Activated T-helper 1 cell treated with anti-CD3 and anti-CD28 coated beads, Interleukin-2, amount 50 U/mL, for 16 hours (primary cell): Measurements from ENCODE around the gene CTCF.
A peak's percentile ranks its signal among the peaks of the same experiment; 100 is the strongest.
"Not testable (repeated sequence)": the region's sequence is repeated elsewhere in the genome, so short reads cannot be mapped to it uniquely, and the experiment has no call there.

Experiments used
- DNase-seq, 2 donors: peaks; one replicate each; pipeline ENCODE4 v3.0.0-alpha.2; 2020; ENCODE audit warnings: low read depth in 1 of 2, low spot score in 1 of 2

CTCF gene, protein sequence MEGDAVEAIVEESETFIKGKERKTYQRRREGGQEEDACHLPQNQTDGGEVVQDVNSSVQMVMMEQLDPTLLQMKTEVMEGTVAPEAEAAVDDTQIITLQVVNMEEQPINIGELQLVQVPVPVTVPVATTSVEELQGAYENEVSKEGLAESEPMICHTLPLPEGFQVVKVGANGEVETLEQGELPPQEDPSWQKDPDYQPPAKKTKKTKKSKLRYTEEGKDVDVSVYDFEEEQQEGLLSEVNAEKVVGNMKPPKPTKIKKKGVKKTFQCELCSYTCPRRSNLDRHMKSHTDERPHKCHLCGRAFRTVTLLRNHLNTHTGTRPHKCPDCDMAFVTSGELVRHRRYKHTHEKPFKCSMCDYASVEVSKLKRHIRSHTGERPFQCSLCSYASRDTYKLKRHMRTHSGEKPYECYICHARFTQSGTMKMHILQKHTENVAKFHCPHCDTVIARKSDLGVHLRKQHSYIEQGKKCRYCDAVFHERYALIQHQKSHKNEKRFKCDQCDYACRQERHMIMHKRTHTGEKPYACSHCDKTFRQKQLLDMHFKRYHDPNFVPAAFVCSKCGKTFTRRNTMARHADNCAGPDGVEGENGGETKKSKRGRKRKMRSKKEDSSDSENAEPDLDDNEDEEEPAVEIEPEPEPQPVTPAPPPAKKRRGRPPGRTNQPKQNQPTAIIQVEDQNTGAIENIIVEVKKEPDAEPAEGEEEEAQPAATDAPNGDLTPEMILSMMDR

DNA sequence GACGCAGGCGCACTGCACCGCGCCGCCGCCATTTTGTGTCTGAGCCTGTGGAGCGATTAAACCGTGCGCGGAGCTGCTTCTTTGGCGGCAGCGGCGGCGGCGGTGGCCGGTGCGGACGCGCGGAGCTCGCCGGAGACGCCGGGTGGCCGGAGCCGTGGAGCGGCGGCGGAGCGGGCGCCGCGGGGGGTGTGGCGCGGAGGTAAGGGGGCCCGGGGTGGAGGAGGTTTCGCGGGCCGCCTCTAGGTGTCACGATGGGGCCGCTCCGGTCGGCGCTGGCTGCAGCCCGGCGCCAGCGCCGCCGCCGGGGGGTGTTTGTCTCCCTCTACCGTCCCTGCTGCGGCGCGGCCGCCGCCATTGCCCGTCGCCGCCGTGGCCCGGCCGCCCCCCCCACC is at the start of gene CTCF:
CTCF (plus strand) TSS at position 1 of the 392 bp plus-strand sequence. CDS start 48,307 bp downstream, outside the sequence.
- DNase-seq = peak; percentile 56 to 81

DNA sequence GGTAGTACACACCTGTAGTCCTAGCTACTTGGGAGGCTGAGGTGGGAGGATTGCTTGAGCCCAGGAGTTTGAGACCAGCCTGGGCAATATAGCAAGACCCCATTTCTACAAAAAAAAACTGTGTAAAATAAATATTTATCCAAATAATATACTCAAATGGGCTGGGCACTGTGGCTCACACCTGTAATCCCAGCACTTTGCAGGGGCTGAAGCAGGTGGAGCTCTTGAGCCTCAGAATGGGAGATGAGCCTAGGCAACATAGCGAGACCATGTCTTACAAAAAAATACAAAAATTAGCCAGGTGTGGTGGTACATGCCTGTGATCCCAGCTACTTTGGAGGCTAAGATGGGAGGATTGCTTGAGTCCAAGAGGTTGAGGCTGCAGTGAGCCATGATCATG is 48.4 kb upstream of the CTCF start:
- DNase-seq = not testable (repeated sequence)

DNA sequence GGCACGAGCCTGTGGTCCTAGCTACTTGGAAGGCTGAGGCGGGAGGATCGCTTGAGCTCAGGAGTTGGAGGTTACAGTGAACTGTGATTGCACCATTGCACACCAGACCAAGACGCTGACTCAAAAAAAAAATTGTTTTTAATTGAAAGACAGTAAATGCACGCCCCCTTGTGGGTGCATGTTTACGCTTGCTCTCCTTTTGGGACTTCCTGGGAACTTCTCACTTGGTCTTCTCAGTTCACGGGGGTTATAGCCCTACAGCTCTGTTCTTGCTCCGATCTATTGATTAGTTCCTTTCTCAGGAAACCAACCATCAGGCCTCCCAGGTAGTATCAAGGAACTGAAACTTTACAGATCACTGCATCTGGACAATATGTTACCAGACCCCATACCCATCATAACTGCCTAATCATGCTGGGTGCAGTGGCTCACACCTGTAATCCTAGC is 47.9 kb upstream of the CTCF start:
- peak; percentile 57 to 60 for DNase-seq

DNA sequence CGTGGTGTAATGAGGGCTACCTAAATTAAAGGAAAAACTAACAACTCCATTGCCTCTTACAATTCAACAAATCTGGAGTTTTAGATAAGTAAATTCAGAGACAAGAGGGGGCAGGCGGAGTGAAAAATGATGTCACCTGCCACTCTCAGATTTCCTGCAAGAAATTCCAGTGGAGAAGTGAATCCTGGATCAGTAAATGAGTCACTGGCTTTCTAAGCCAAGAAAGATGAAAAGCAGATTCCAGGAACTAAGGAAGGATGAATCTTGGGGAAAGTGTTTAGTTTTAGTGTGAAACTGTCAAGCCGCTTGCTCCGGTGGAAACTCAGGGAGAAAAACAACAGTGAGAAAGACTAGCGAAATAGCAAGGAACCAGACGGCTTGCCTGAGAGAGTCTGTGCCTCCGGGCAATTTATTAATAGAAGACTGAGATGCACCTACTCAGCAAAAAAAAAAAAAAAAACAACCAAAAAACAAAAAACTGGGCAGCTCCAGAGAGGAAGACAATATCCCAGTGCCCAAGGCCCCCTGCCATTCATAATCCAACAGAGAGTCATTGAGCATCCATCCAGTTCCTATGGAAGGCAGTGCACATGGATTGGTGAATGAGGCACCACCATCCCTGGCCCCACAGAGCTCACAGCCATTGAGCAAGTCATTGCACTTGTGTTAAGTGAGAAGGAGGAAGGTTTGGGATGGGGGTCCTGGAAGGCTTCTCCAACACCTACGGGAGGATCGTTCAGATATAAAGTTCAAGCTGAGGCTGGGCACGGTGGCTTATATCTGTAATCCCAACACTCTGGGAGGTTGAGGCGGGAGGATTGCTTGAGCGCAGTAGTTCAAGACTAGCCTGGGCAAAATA is 45.8 kb upstream of the CTCF start:
- DNase-seq = no peak

DNA sequence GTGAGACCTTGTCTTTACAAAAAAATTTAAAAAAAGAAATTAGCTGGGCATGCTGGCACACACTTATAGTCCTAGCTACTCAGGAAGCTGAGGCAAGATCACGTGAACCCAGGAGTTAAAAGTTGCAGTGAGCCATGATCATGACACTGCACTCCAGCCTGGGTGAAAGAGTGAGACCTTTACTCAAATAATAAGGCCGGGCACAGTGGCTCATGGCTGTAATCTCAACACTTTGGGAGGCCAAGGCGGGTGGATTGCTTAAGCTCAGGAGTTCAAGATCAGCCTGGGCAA is 45.2 kb upstream of the CTCF start:
- no peak for DNase-seq

DNA sequence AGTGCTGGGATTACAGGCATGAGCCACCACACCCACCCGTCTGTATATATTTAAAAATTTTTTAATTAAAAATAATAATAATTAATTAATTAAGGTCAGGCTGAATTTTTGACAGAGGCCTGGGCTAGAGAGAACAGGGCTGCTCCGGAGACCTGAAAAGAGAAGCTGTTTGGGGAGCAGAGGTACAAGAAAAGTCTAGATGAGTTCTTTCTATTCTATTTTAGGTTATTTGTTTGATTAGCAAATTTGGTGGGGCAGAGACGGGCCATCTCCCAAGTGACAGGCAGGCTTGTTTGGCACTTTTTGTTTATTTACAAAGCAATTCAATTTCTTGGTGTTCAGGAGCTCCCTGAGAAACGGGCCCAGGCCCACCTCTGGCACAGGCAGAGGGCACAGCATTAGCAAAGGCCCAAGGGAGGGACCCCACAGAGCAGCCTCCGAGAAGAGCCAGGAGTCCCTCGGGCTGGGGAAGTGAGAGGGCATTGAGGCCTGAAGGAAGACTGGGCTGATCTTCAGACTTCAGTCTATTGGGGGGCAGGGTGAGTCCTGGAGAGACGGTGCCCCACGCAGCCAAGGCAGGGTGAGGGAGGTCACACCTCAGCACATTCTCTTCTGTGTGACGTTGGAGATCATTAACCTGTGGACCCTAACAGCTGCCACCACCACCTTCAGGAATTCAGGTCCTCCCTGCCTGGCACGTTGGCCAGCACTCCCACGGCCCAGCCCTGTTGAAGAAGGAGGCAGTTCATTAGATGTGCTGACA is 44.5 kb upstream of the CTCF start:
- DNase-seq = no peak

DNA sequence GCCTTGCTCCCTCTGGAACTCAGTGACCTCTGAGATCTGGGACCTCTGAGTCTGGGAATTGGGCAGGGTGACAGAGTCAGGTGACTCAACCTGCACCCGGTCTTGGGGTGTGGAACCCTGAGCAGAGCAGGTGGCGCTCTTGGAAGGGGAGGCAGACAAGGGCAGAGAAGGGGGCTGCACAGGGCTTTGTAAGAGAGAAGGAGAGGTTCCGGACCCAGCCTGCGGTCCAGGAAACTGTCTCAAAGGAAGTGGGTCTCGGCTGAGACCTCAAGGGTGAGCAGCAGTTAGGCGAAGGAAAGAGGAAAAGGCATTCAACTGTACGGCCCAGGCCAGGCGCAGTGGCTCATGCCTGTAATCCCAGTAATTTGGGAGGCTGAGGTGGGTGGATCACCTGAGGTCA is 43.6 kb upstream of the CTCF start:
- DNase-seq = no peak

DNA sequence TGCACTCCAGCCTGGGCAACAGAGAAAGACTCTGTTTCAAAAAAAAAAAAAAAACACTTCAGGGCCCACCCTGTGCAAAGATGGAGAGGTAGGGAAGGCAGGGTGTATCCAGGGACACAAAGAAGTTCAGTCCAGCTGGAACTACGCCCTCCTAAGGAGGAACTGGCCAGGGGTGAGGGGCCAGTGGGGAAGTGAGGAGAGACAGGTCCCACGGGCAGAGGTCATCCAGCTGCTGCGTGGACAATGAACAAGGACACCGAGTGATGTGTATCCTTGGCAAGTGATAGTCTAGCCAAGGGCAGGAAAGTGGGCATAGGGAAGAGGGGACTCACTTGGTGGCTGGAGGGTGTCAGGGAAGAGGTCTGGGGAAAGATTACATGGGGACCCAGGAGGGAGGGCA is 43.1 kb upstream of the CTCF start:
- DNase-seq = no peak

DNA sequence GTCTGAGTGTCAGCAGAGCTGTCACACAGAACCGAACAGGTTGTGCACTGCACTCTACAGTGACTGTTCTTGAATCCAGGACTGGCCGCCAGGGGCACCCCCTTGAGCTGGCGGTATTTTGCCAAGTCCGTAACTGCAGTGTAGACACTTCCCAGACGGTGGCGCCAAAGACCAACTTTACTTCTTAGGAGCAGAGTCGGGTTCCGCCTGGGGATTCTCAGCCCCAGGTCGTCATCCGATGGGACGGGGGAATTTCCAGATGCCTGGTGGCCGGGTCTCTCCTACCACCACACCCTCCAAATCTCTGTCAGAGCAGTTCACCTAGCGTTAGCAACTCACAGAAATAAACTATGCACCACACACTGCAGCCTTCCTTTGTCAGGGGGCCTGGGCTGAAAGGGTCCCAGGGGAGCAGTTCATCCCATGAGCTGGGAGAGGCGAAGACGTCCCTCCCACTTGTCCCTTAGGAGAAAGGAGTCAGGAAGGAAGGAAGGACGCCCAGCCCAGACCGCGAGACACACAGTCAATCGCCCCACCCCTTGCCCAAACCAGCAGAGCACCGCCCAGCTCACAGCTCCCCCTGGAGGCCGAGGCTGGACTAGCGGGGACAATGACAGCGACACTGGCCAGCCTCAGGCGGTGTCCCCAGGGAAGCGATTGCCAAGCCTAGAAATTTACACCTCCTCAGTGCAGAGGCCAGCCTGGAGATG is 41.1 kb upstream of the CTCF start:
- DNase-seq = peak; percentile 93 to 95

DNA sequence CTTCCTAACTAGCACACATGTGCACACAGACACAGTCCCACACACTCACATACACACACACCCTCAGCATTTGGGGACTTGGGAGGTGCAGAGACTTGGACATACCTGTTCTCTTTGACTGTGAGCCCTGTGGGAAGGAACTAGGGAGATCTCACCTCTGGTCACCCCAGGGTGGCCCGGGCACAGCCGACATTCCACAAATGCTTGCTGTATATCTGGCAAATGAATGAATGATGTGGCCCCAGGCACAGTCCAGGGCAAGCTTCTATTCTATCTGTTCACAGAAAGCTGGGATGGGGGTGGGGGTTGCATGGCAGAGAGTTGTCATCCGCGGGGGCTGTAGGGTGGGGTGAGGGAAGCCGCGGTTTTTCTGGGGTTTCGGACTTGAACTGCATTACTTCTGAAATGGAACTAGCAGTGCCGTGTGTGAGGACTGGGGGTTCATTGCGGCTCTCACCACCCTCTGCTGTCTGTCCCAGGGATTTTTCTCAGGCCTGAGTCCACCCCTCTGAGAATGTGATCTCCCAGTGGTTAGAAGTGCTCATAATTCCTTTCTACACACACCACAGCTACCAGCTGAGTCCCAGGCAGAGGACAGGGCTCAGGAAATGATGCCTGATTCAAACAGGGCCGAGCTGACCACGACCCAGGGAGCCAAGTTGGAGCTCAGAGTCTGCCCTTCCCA is 37.0 kb upstream of the CTCF start:
- DNase-seq = no peak

DNA sequence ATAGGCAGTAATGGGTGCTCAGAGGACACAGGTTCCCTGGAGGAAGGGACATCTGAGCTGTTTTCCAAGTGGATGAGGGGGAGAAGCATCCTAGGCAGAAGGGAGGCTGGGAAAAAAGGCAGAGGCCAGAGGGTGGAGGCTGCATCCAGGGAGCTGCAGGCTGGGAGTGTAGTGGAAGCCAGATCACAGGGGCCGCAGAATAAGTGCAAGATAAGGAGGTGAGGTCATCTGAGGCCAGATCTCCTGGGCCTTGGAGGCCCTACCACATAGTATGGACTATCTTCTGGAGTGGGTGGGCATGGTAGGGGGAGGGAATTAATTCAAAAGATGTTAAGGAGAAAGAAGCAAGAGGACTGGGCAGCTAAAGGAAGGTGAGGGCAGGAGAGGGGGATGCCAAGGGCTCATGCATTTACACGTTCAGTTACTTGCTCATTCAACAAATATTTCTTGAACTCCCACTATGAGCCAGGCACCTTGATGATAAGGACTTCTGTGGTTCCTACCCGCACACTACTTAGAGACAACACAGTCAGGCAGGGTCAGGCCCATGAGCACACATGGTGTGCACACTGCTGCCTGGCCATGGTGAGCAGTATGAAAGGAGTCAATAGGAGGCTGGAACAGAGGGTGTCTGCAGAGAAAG is 36.1 kb upstream of the CTCF start:
- no peak for DNase-seq

DNA sequence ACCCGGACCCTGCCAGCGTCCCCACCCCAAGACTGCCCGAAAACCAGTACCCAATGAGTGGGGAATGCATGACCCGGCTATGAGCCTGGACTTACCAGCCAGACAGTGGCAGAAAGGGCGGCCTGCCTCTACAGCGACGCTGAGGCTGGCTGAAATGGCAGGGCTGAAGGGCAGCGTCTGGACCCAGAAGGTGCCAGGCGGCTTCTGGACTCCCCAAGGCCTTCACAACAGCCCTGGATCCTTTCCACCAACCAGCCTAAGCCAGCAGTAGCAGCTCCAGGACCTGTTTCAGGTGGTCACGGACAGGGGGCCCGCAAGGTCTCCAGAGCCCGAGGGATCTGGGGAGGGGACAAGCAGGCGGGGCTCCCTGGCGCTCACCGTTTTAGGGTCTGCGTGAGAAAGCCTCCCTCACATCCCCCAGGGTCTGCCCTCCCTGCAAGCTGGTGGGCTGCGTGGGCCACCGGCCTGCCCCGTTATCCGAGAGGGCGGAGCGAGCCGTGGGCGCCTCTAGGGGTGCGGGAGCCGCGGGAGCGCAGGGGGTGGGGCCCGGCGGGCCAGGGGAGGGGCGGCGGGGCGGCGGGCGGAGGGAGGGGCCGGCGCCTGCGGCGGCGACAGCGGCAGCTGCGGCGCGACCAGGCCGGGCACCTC is 34.0 kb upstream of the CTCF start, which contains the start of gene RIPOR1:
RIPOR1 (plus strand) TSS at position 608 of the 648 bp plus-strand sequence. CDS start 9,618 bp downstream, outside the sequence.
- peak in 1 of 2 donors; percentile 23 for DNase-seq

DNA sequence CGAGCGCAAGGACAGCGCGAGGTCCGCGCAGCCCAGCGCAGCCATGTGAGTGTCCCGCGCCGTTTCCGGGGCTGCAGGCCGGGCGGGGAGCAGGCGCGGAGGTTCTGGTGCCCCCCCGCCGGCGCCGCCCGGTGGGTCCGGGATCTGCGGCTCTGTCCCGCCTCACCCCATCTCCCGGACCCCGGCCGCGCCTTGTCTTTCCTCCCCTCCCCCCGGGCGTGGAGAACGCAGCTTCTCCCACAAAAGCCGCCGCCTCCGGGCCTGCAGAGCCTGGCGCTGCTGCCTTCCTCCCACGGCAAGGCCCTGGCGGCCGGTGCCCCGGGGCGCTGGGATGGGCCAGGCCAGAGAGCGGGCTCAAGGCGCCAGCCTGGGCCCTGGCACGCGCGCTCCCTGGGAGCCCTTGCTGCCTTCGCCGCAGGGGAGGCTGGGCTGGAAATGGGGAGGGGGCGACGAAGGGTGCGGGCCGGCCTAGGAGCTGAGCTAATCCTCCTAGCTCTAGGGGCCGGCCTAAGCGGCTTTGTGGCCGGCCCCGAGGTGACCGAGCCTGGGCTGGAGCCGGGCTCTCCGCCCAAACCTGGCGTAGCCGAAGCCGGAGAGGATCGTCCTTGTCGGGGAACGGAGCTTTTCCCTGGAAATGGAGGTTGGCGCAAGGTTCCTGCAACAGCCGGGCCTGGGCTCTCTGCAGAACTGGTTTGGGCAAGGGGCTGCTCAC is 33.3 kb upstream of the CTCF start:
- no peak for DNase-seq

DNA sequence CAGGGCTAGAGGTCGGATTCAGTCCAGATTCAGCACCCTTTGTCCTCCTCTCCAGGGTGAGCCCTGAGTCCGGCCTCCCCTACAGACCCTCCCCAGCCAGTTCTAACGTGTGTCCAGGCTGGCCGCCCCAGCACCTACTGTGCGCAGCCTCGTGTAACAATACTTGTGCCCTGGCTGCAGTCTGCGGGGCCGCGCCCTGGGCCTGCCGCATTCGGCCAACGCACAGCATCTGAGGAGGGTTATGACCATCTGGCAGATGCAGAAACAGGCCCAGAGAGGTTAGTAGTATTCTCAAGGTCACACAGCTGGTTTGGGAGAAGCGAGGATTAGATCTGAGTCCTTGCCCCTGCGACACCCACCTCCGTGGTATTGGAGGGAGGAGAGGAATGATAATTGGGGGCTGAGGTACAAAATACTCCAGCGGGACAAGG is 32.7 kb upstream of the CTCF start:
- no peak for DNase-seq

DNA sequence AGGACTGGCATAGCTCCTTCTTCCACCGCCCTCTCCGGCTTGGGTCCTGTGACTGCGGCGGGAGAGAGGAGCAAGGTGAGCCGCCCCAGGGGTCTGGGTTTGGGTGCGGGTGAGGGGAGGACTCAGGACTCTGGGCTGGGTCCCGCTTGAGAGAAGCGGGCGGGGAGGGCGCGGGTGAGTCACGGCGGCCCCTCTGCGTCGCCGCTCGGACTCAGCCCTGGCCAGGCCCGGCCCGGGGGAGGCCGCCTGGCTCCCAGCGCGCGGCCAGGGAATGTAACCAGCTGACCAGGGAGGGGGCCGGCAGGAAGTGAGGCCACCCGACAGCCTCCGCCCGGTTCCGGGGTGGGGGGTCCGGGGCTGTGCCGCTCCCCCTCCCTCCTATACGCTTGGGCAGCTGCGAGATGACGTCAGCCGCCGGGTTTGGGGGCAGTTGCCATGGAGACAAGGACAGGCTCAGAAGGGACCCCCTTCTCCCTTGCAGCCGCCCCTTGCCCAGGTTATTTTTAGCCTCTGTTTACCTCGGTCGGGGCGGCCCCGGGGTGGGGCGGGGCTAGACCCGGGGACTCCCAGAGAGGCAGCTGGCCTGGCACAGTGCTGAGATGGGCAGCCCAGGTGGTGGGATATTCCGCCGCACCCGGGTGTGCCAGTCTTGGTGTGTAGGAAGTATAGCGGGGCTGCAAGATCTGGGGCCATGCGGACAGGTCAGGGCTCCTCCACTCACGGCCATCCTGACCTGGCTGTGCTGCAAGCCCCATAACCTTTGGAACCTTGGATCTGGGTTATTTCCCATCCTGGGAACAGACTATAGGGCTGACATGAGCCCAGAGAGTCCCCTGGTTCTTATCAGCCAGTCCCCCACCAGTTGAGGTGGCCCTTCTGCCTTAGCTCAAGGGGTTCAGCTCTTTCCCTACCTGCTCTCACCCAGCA is 32.0 kb upstream of the CTCF start:
- DNase-seq = no peak

DNA sequence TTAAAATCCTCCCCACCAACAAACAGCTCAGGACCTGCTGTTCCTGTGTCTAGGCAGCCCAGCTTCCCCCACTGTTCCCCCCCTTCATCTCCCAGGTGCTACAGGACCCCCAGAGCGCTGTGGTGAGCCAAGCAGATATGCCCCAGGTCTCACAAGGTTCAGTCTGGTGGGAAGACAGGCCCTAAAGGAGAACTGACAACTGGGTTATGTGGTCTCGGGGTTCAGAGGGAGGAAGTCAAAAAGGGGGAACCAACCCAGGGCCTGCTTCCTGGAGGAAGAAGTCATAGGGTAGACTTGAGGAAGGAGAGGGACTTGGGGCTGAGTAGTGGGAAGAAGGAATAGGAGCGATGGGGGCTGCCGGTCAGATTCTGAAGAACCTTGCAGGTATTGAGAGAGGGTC is 31.1 kb upstream of the CTCF start:
- DNase-seq = no peak

DNA sequence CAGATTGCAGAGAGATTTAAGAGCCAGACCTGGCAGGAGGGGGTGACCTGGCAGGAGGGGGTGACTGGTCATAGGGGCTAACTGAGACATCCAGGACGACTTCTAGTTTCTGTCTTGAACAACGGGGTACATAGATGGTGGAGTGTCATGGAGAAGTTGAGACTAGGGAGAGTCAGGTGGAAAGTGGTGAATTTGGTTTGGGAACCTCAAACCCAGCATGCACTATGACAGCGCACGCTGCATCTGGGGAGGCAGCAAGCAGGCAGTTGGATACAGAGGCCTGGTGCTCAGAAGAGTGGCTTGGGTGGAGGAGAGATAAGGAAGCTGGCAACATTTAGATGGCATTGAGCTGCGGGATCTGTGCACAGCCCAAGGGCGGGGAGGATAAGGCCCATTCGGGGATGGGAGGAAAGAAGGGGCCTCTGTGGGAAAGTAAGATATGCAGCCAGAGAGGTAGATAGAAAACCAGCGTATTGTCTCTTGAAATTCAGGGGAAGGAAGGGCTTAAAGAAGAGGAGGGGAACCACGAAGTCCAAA is 29.2 kb upstream of the CTCF start:
- no peak for DNase-seq
